Right lobe of liver (tissue), 4 donors: ENCODE data around the gene MACROD2.

Source experiments
- CTCF ChIP-seq, 4 donors: fragments of 200-600 bp in 3 of 4; fragments of 450-650 bp in 1 of 4; IDR thresholded peaks; one replicate each; pipeline versions ENCODE4 v1.5.1 to v1.8.0; 2016 to 2022; ENCODE audit warnings: antibody characterized with exemption in 4 of 4, mild to moderate bottlenecking in 2 of 4
- POLR2A ChIP-seq: fragments of 450-650 bp; IDR thresholded peaks from one replicate; pipeline ENCODE4 v1.6.1; 2017; ENCODE audit warnings: antibody characterized with exemption, mild to moderate bottlenecking
- donor health status: DM: no; HTN: no; CAD: no.
- donor health status: DM: no; HTN: no; CAD: no.
- donor health status: DM: no; HTN: yes; CAD: no.

- TF ChIP-seq POLR2A (no peak), CTCF (IDR thresholded peaks at IDR 0.05) (no peak)
These were observed 1158.8 kb downstream of the MACROD2 start for GRCh38 chr20:15154070-15154469.
